Measurements from ENCODE around the gene RAPH1.

DNA sequence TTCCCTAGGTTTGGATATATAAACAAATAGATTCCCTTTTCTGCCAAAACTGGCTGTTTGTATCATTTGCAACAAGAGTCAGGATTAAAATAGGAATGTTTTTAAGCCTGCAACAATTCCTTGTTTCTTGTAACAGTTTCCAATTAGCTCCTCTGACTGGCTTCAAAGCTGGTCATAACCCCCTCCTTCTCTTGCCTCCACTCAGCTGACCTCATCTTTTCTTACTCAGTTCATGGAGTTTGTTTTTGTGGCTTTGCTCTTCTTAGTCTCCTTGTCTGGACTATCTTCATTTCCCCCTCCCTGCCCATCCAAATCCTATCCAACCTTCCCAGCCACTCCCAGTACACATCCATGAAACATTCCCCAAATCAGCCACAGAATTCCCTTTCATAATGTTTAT is 14.3 kb upstream of the RAPH1 start:
- TF ChIP-seq, protein P1, sequence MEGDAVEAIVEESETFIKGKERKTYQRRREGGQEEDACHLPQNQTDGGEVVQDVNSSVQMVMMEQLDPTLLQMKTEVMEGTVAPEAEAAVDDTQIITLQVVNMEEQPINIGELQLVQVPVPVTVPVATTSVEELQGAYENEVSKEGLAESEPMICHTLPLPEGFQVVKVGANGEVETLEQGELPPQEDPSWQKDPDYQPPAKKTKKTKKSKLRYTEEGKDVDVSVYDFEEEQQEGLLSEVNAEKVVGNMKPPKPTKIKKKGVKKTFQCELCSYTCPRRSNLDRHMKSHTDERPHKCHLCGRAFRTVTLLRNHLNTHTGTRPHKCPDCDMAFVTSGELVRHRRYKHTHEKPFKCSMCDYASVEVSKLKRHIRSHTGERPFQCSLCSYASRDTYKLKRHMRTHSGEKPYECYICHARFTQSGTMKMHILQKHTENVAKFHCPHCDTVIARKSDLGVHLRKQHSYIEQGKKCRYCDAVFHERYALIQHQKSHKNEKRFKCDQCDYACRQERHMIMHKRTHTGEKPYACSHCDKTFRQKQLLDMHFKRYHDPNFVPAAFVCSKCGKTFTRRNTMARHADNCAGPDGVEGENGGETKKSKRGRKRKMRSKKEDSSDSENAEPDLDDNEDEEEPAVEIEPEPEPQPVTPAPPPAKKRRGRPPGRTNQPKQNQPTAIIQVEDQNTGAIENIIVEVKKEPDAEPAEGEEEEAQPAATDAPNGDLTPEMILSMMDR (conservative IDR thresholded peaks at IDR 0.05; ENCODE audit: low read depth, low read length): no peak
- TF ChIP-seq EZH2 (IDR thresholded peaks at IDR 0.05; ENCODE audit: low read length, unreplicated experiment) (no peak), EZH2phosphoT487 (IDR thresholded peaks at IDR 0.05; ENCODE audit: borderline replicate concordance, low read length) (no peak)
